ENCODE results near the gene CKS1B. TPM values are rescaled to one million over a fixed set of nuclear protein-coding genes. Genes with fewer than 3 reads are reported as not detected.

Gene CKS1B
- total and polyA plus RNA-seq, 2 donors (not counting 1 experiment from before 2014, with no cell fraction given) = 16.8 to 33.0 TPM

- CTCF ChIA-PET = interaction anchor here (0.6 to 2.9 kb wide), 25 partner anchors 8 to 609 kb away, joined by 3 to 30 read pairs (median 7); partner anchors contain the start of genes PBXIP1, PYGO2 and SHC1
- TF ChIP-seq CTCF (IDR thresholded peaks at IDR 0.05) = no peak
- peak overlapping the region; percentile 100 for H3K27ac Mint-ChIP-seq
- H3K9me3 Mint-ChIP-seq (ENCODE audit: insufficient read depth) = no peaks in the 10 kb centered on the region
- no peaks in the 10 kb centered on the region for H3K27me3 ChIP-seq (replicated peaks in 1 of 4; ENCODE audit: control extremely low read depth in 1 of 4, control insufficient read depth in 3 of 4, insufficient read depth in 4 of 4, low read length in 3 of 4)
- peaks cover 57% of the 10 kb centered on the region for H3K4me1 Mint-ChIP-seq
- no peaks in the 10 kb centered on the region for H3K36me3 ChIP-seq (replicated peaks in 1 of 2; ENCODE audit: control extremely low read depth in 1 of 2, control insufficient read depth in 1 of 2, extremely low read depth in 1 of 2, insufficient read depth in 2 of 2, low read length in 1 of 2)
- H3K27ac ChIP-seq (ENCODE audit: low read length in 2 of 2) = peak overlapping the region; percentile 98
- ATAC-seq (ENCODE audit: low read depth) = peak; percentile 76
- peak; percentile 97 for DNase-seq
- peaks cover 39 to 57% of the 10 kb centered on the region in 2 donors for H3K4me1 ChIP-seq (ENCODE audit: control insufficient read depth in 2 of 2, insufficient read depth in 2 of 2, low read length in 2 of 2)
- WGBS (ENCODE audit: insufficient coverage) = 0% methylated on average over 34 of the region's 36 CpGs
- H3K4me2 ChIP-seq (replicated peaks; ENCODE audit: low read depth, low read length, poor library complexity, severe bottlenecking) = peak overlapping the region; percentile 80
- peaks cover 42% of the 10 kb centered on the region for H3K79me2 ChIP-seq (ENCODE audit: control insufficient read depth, insufficient read depth, low read length)
- H3K27me3 Mint-ChIP-seq = no peaks in the 10 kb centered on the region
- POLR2A ChIA-PET = interaction anchor here (0.7 to 1.7 kb wide), 12 partner anchors 14 to 717 kb away, joined by 3 to 9 read pairs (median 4); partner anchors contain the start of genes KCNN3, PBXIP1, PYGO2 and UBAP2L
- peaks cover 3% of the 10 kb centered on the region for H4K20me1 ChIP-seq (ENCODE audit: control insufficient read depth, insufficient read depth, low read length, poor library complexity, severe bottlenecking)
- H3K9me3 ChIP-seq (ENCODE audit: control extremely low read depth in 1 of 3, control insufficient read depth in 2 of 3, insufficient read depth in 1 of 3, low read length in 2 of 3) = no peaks in the 10 kb centered on the region
- H3K4me3 Mint-ChIP-seq = peak overlapping the region; percentile 97
- intact Hi-C loops (cut with micrococcal nuclease) = loop anchor here (1.0 to 5.0 kb wide), 12 partner anchors 18 to 920 kb away; partner anchors contain the start of genes ADAR, ATP8B2, CKS1B and EFNA4
- H3K9ac ChIP-seq (ENCODE audit: low read length) = peak overlapping the region; percentile 93
- H2AFZ ChIP-seq (ENCODE audit: insufficient read depth, low read depth, low read length, poor library complexity, severe bottlenecking) = peak overlapping the region; percentile 98
- H3K4me3 ChIP-seq (ENCODE audit: control extremely low read depth in 1 of 5, extremely low read depth in 1 of 5, insufficient read depth in 1 of 5, low read depth in 2 of 5, low read length in 4 of 5) = peak overlapping the region; percentile 76 to 90 (median 80)
Measured at GRCh38 chr1:154937085-154937987, 37.1 kb upstream of the CKS1B start.

GRCh38 chr1:154937988-154938386 is 36.5 kb upstream of the CKS1B start:
- Mint-ChIP-seq H3K27me3 (no peaks in the 10 kb centered on the region), H3K9me3 (ENCODE audit: insufficient read depth) (no peaks in the 10 kb centered on the region), H3K4me1 (peaks cover 64% of the 10 kb centered on the region), H3K27ac (peak overlapping the region; percentile 100), H3K4me3 (peak overlapping the region; percentile 97)
- POLR2A ChIA-PET = interaction anchor here (0.8 to 1.7 kb wide), 3 partner anchors 17 to 68 kb away, joined by 3 to 5 read pairs (median 3); partner anchors contain the start of genes KCNN3 and PBXIP1
- CTCF ChIA-PET = interaction anchor here (0.7 to 2.9 kb wide), 9 partner anchors 14 to 458 kb away, joined by 3 to 30 read pairs (median 8); partner anchors contain the start of genes PBXIP1 and SHC1
- DNase-seq (peak; percentile 29), ATAC-seq (ENCODE audit: low read depth) (no peak)
- Histone ChIP-seq H3K9me3 (ENCODE audit: control extremely low read depth in 1 of 3, control insufficient read depth in 2 of 3, insufficient read depth in 1 of 3, low read length in 2 of 3) (no peaks in the 10 kb centered on the region), H3K4me1 (ENCODE audit: control insufficient read depth in 2 of 2, insufficient read depth in 2 of 2, low read length in 2 of 2) (peaks cover 45 to 63% of the 10 kb centered on the region in 2 donors), H3K27ac (ENCODE audit: low read length in 2 of 2) (peak overlapping the region; percentile 98), H3K36me3 (replicated peaks in 1 of 2; ENCODE audit: control extremely low read depth in 1 of 2, control insufficient read depth in 1 of 2, extremely low read depth in 1 of 2, insufficient read depth in 2 of 2, low read length in 1 of 2) (no peaks in the 10 kb centered on the region), H3K4me3 (ENCODE audit: control extremely low read depth in 1 of 5, extremely low read depth in 1 of 5, insufficient read depth in 1 of 5, low read depth in 2 of 5, low read length in 4 of 5) (peak overlapping the region; percentile 76 to 90 (median 80)), H3K9ac (ENCODE audit: low read length) (peak overlapping the region; percentile 93), H4K20me1 (ENCODE audit: control insufficient read depth, insufficient read depth, low read length, poor library complexity, severe bottlenecking) (peaks cover 8% of the 10 kb centered on the region), H2AFZ (ENCODE audit: insufficient read depth, low read depth, low read length, poor library complexity, severe bottlenecking) (no peak overlapping the region), H3K79me2 (ENCODE audit: control insufficient read depth, insufficient read depth, low read length) (peaks cover 39% of the 10 kb centered on the region), H3K4me2 (replicated peaks; ENCODE audit: low read depth, low read length, poor library complexity, severe bottlenecking) (peak overlapping the region; percentile 80), H3K27me3 (replicated peaks in 1 of 4; ENCODE audit: control extremely low read depth in 1 of 4, control insufficient read depth in 3 of 4, insufficient read depth in 4 of 4, low read length in 3 of 4) (no peaks in the 10 kb centered on the region)
- 88% methylated on average over 7 of the region's 8 CpGs for WGBS (ENCODE audit: insufficient coverage)
- TF ChIP-seq CTCF (IDR thresholded peaks at IDR 0.05) = no peak
- TF ChIP-seq EZH2 (IDR thresholded peaks at IDR 0.05; ENCODE audit: borderline replicate concordance, insufficient read depth, low read depth, low read length, poor library complexity, severe bottlenecking) = no peak
- intact Hi-C loops (cut with micrococcal nuclease) = loop anchor here (1.0 to 5.0 kb wide), 12 partner anchors 17 to 919 kb away; partner anchors contain the start of genes ADAR, ATP8B2, CKS1B and EFNA4

Data from B cell (primary cell).